Mammary epithelial cell (primary cell): ENCODE measurements around the gene PLA2G4D.

Experiments used
- EZH2 ChIP-seq: IDR thresholded peaks from 2 replicates; pipeline ENCODE4 v1.6.1; 2012; ENCODE audit warnings: low read length, inconsistent platforms, borderline replicate concordance
- TF ChIP-seq, protein P1 (sequence below), 2 donors: IDR thresholded peaks in 1 of 2; conservative IDR thresholded peaks in 1 of 2; 2 replicates each; pipeline ENCODE4 v1.5.1; 2011 to 2012; ENCODE audit warnings: inconsistent platforms in 2 of 2, low read length in 2 of 2, mild to moderate bottlenecking in 2 of 2, control low read depth in 1 of 2, low read depth in 1 of 2; ENCODE audit not compliant: insufficient read depth in 1 of 2; ENCODE audit errors: extremely low read depth in 1 of 2

DNA sequence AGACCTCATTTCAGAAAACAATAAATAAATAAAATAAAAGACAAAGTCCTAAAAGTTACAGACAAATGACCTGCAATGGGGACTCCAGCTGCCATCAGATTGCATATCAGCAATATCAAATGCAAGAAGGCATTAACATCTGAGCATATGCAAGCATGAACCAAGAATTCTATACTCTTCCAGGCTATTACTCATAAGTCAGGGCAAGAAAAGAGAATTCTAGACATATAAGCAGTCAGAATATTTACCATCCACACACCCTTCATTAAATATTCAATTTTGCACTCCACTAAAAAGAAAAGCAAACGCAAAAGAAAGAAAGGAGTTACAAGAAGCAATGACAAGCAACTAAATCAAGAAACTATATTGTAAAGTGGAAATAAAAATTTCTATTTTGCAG, 41.0 kb upstream of the PLA2G4D start:
- TF ChIP-seq, protein P1, sequence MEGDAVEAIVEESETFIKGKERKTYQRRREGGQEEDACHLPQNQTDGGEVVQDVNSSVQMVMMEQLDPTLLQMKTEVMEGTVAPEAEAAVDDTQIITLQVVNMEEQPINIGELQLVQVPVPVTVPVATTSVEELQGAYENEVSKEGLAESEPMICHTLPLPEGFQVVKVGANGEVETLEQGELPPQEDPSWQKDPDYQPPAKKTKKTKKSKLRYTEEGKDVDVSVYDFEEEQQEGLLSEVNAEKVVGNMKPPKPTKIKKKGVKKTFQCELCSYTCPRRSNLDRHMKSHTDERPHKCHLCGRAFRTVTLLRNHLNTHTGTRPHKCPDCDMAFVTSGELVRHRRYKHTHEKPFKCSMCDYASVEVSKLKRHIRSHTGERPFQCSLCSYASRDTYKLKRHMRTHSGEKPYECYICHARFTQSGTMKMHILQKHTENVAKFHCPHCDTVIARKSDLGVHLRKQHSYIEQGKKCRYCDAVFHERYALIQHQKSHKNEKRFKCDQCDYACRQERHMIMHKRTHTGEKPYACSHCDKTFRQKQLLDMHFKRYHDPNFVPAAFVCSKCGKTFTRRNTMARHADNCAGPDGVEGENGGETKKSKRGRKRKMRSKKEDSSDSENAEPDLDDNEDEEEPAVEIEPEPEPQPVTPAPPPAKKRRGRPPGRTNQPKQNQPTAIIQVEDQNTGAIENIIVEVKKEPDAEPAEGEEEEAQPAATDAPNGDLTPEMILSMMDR (conservative IDR thresholded peaks at IDR 0.05 in 1 of 2, IDR thresholded peaks at IDR 0.05 in 1 of 2; ENCODE audit: extremely low read depth in 1 of 2, insufficient read depth in 1 of 2, low read depth in 1 of 2, low read length in 2 of 2), result no peak
- TF ChIP-seq EZH2, result no peak
